ENCODE results near the gene CHRM1. TPM values are rescaled to one million over a fixed set of nuclear protein-coding genes. Genes with fewer than 3 reads are reported as not detected.

CHRM1 gene
- total and polyA plus RNA-seq, 8 donors = 0.34 to 2.3 (median 0.57) TPM

- H3K36me3 ChIP-seq = no peaks in the 10 kb centered on the region
- ATAC-seq (no peak), DNase-seq (no peak)
- no peak for TF ChIP-seq CTCF (IDR thresholded peaks at IDR 0.05)
- H3K4me1 ChIP-seq = no peaks in the 10 kb centered on the region
- H3K9me3 ChIP-seq = no peaks in the 10 kb centered on the region
- no peak overlapping the region for H3K4me3 ChIP-seq
- intact Hi-C loops (cut with DNase I) = no loop called here
- H3K27me3 ChIP-seq = peaks cover 7 to 40% of the 10 kb centered on the region in 2 donors
- no peak overlapping the region for H3K27ac ChIP-seq
Measured at GRCh38 chr11:62917906-62918502, 3.2 kb downstream of the CHRM1 start.

GRCh38 chr11:62914416-62914815 lies 6.7 kb downstream of the CHRM1 start:
- peaks cover 2 to 11% of the 10 kb centered on the region in 2 donors for H3K4me1 ChIP-seq
- peaks cover 0 to 4% of the 10 kb centered on the region in 2 donors for H3K27me3 ChIP-seq
- no peak for ATAC-seq
- H3K4me3 ChIP-seq = no peak overlapping the region
- intact Hi-C loops (cut with DNase I) = no loop called here
- no peak for TF ChIP-seq CTCF (IDR thresholded peaks at IDR 0.05)
- H3K36me3 ChIP-seq = no peaks in the 10 kb centered on the region
- no peaks in the 10 kb centered on the region for H3K9me3 ChIP-seq
- DNase-seq = no peak
- no peak overlapping the region for H3K27ac ChIP-seq

- H3K36me3 ChIP-seq = no peaks in the 10 kb centered on the region
- H3K27ac ChIP-seq = no peak overlapping the region
- peaks cover 14 to 27% of the 10 kb centered on the region in 2 donors for H3K4me1 ChIP-seq
- no peaks in the 10 kb centered on the region for H3K27me3 ChIP-seq
- no peak overlapping the region for H3K4me3 ChIP-seq
- DNase-seq = no peak
- no peak for ATAC-seq
- H3K9me3 ChIP-seq = no peaks in the 10 kb centered on the region
- intact Hi-C loops (cut with DNase I) = no loop called here
- TF ChIP-seq CTCF (IDR thresholded peaks at IDR 0.05) = no peak
Measured at GRCh38 chr11:62912268-62912667, 8.9 kb downstream of the CHRM1 start.

GRCh38 chr11:62911137-62912130 lies 9.7 kb downstream of the CHRM1 start:
- peak overlapping the region in 1 of 2 donors; percentile 37 for H3K27ac ChIP-seq
- no peak overlapping the region for H3K4me3 ChIP-seq
- H3K9me3 ChIP-seq = no peaks in the 10 kb centered on the region
- intact Hi-C loops (cut with DNase I) = no loop called here
- H3K27me3 ChIP-seq = no peaks in the 10 kb centered on the region
- ATAC-seq = no peak
- peaks cover 14 to 29% of the 10 kb centered on the region in 2 donors for H3K4me1 ChIP-seq
- TF ChIP-seq CTCF (IDR thresholded peaks at IDR 0.05) = no peak
- DNase-seq = no peak
- H3K36me3 ChIP-seq = no peaks in the 10 kb centered on the region
